Naive thymus-derived CD8-positive, alpha-beta T cell (primary cell): ENCODE data around the gene SLC25A13. TPM values are rescaled to one million over a fixed set of nuclear protein-coding genes. Genes with fewer than 3 reads are reported as not detected.

Source experiments
- ATAC-seq, 2 donors: fragments of 150-1000 bp; cut with Tn5 transposase in 1 of 2; sonication (Bioruptor Pico), chemical (Tn5 transposase) in 1 of 2; 1 replicate in 1 of 2; 2 replicates in 1 of 2; pipeline ENCODE4 v1.10.0; 2021; ENCODE audit warnings: mild to moderate bottlenecking in 2 of 2, moderate library complexity in 2 of 2
- POLR2A ChIA-PET: fragments of 350-600 bp; sonication (Branson Sonifier 250); formaldehyde crosslinking; loops from one replicate; lab custom pipeline; 2021; ENCODE audit warnings: antibody characterized with exemption; lab: Charles Lee
- DNase-seq, 10 donors: peaks; one replicate each; pipeline versions ENCODE4 v3.0.0 to v3.0.0-alpha.2; 2020 to 2022
- H3K27ac Mint-ChIP-seq, 10 donors: one replicate each; pipeline ENCODE4 v1.8.0; 2020 to 2022; ENCODE audit warnings: mild to moderate bottlenecking in 10 of 10, mixed read lengths in 10 of 10, moderate library complexity in 4 of 10, inconsistent platforms in 1 of 10
- H3K27me3 Mint-ChIP-seq, 5 donors: one replicate each; pipeline ENCODE4 v1.8.0; 2021 to 2022; ENCODE audit warnings: mixed read lengths in 5 of 5
- H3K36me3 Mint-ChIP-seq, 3 donors: one replicate each; pipeline ENCODE4 v1.8.0; 2020 to 2022; ENCODE audit warnings: mixed read lengths in 3 of 3, mild to moderate bottlenecking in 2 of 3, inconsistent platforms in 1 of 3
- H3K4me1 Mint-ChIP-seq, 4 donors: one replicate each; pipeline ENCODE4 v1.8.0; 2021 to 2022; ENCODE audit warnings: mixed read lengths in 4 of 4
- H3K4me3 Mint-ChIP-seq, 10 donors: one replicate each; pipeline ENCODE4 v1.8.0; 2020 to 2022; ENCODE audit warnings: mild to moderate bottlenecking in 10 of 10, mixed read lengths in 10 of 10, moderate library complexity in 6 of 10, inconsistent platforms in 1 of 10
- H3K9me3 Mint-ChIP-seq, 9 donors: one replicate each; pipeline ENCODE4 v1.8.0; 2020 to 2022; ENCODE audit warnings: mixed read lengths in 9 of 9, mild to moderate bottlenecking in 3 of 9, inconsistent platforms in 1 of 9, moderate library complexity in 1 of 9
- polyA plus RNA-seq, 3 donors: library from polyadenylated mRNA; unstranded; fragments of 300-500 nt; fragmentation: Illumina TruSeq; gene quantifications; one replicate each; pipeline ENCODE4 v1.2.3, GENCODE V29; 2021
- total RNA-seq, 8 experiments: library from RNA in 2 of 8; stranded (reverse) in 2 of 8; gene quantifications; one replicate each; pipeline ENCODE4 v1.2.3 and lab custom pipeline; 2021 to 2026

Gene SLC25A13
- total and polyA plus RNA-seq, 5 experiments from 2014 or later, result 3.1 to 12.1 (median 5.8) TPM

DNA sequence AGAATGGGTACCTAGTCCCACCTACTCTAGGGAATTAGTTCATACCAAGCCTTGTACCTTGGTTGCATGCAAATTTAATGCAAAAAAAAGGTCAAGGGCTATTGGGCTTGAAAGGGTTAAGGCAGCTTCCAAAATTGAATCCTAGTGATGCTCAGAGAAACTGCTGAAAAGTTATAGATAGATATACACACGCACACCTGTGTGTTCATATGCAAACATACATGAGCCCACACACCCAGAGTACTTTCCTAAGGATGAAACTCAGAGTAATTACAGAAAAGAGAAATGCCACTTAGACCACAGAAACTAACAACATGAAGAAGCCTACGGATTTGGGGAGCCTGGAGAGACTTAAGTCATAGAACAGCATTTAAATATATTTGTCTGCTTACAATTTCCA, 1.5 kb downstream of the SLC25A13 start:
- Mint-ChIP-seq H3K36me3 (no peaks in the 10 kb centered on the region), H3K4me1 (peaks cover 10 to 29% (median 24%) of the 10 kb centered on the region in 4 donors), H3K4me3 (peak overlapping the region; percentile 88 to 96 (median 91)), H3K9me3 (no peaks in the 10 kb centered on the region), H3K27me3 (no peaks in the 10 kb centered on the region), H3K27ac (peak overlapping the region in 9 of 10 donors; percentile 21 to 93 (median 87))
- no peak for ATAC-seq
- POLR2A ChIA-PET, result interaction anchor here (0.6 kb wide), 1 partner anchor 14 kb away, joined by 3 read pairs; no protein-coding TSS in a partner anchor
- no peak for DNase-seq

DNA sequence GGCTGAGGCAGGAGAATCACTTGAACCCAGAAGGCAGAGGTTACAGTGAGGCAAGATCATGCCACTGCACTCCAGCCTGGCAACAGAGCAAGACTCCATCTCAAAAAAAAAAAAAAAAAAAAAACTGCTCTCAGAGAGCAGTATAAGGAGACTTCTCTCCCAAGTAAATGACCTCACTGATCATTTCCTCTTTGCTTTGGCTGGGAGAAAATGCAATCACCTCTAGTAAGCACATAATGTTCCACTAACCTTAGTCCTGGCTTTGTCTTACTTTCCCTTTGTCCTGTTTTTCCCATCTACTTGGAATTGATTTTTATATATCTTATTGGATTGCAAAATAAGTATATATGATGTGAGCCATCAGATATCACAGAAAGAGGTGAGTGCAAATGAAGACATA, 2.5 kb downstream of the SLC25A13 start:
- POLR2A ChIA-PET, result no interaction called here
- Mint-ChIP-seq H3K36me3 (no peaks in the 10 kb centered on the region), H3K4me1 (peaks cover 10 to 32% (median 27%) of the 10 kb centered on the region in 4 donors), H3K27me3 (no peaks in the 10 kb centered on the region), H3K4me3 (no peak overlapping the region), H3K27ac (peak overlapping the region in 1 of 10 donors; percentile 63), H3K9me3 (no peaks in the 10 kb centered on the region)
- ATAC-seq (no peak), DNase-seq (no peak)

DNA sequence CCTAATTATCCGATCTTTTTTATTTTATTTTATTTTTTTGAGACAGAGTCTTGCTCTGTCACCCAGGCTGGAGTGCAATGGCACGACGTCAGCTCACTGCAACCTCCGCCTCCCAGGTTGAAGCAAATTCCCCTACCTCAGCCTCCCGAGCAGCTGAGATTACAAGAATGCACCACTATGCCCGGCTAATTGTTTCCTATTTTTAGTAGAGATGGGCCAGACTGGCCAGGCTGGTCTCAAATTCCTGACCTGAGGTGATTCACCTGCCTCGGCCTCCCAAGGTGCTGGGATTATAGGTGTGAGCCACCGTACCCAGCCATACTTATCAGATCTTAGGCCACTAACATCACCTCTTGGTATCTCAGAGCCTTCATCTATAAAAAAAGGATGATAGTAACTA, 4.9 kb downstream of the SLC25A13 start:
- no peak overlapping the region for H3K4me3 Mint-ChIP-seq
- no peaks in the 10 kb centered on the region for H3K27me3 Mint-ChIP-seq
- peaks cover 20 to 45% (median 38%) of the 10 kb centered on the region in 4 donors for H3K4me1 Mint-ChIP-seq
- DNase-seq, result no peak
- no peak overlapping the region for H3K27ac Mint-ChIP-seq
- POLR2A ChIA-PET, result no interaction called here
- no peak for ATAC-seq
- no peaks in the 10 kb centered on the region for H3K9me3 Mint-ChIP-seq
- peaks cover 0 to 3% (median 0%) of the 10 kb centered on the region in 3 donors for H3K36me3 Mint-ChIP-seq

DNA sequence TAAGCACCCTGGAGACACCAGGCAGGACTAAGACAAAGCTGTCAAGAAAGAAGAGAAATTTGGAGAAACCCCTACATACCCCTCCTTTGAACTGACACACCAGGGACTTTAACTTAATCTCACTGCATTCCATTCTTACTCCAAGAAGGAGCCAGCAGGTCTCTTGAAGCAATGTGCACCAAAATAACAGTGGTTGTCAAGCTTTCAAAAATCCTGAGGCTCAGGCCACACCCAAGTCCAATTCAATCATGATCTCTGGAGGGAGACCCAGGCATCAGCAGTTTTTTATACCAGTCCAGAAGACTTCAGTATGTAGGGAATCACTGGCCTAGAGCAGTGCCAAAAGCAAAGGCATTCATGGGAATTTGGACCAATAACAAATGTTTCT, 6.8 kb downstream of the SLC25A13 start:
- no peak for ATAC-seq
- Mint-ChIP-seq H3K4me3 (no peak overlapping the region), H3K27ac (peak overlapping the region in 1 of 10 donors; percentile 43), H3K4me1 (peaks cover 17 to 46% (median 36%) of the 10 kb centered on the region in 4 donors), H3K9me3 (no peaks in the 10 kb centered on the region), H3K27me3 (no peaks in the 10 kb centered on the region), H3K36me3 (peaks cover 0 to 3% (median 0%) of the 10 kb centered on the region in 3 donors)
- POLR2A ChIA-PET, result no interaction called here
- DNase-seq, result no peak

DNA sequence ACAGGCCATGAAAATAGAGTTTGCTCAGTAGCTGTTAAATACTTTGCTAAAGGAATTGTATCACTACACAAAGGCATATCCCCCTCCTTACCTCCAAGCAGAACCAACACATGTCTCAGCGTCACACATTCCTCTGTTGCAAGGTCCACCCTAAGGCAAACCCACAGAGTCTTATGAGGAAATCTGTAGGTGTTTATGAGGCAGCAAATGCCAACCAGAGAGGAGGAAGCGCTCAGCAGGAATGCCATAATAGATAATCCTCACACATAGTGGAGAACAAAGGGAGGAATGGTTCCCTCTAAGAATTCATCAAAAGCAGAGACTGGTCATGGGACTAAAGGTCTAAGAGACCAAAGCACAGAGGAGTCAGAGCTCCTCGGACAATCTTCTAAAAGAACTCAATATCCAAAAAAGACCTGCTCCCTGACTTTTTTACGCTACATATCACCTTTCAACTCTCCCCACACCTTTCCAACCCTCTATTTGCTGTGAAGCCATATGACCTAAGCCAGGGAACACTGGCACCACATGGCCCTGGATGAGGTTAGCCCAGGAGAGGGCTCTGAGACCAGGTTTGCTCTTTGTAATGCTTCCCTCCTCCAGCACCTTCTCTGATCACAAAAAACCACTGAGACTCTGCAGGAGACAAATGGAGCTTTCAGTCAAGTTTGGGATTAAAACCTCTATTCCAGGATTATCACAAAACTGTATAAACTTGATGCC, 7.3 kb downstream of the SLC25A13 start:
- DNase-seq (no peak), ATAC-seq (no peak)
- peaks cover 0 to 3% (median 0%) of the 10 kb centered on the region in 3 donors for H3K36me3 Mint-ChIP-seq
- peak overlapping the region in 1 of 10 donors; percentile 39 for H3K4me3 Mint-ChIP-seq
- no peaks in the 10 kb centered on the region for H3K27me3 Mint-ChIP-seq
- POLR2A ChIA-PET, result no interaction called here
- H3K9me3 Mint-ChIP-seq, result no peaks in the 10 kb centered on the region
- H3K4me1 Mint-ChIP-seq, result peaks cover 18 to 48% (median 32%) of the 10 kb centered on the region in 4 donors
- peak overlapping the region in 1 of 10 donors; percentile 43 for H3K27ac Mint-ChIP-seq

DNA sequence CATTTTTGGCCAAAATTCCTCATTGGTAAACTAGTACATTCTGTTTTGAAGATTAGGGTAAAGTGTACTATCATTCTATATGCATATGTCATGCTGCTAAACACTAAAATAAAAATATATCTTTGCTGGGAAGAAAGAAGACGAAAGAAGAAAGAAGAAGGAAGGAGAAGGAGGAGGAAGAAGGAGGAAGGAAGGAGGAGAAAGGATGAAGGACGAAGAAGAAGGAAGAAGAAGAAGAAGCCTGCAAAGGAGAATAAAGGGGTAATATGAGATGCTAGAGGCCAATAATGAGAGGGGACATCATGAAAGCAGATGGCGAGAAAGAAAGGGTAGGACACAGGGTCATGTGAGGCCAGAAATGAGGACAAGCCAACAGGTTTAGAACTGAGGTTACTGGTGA, 8.0 kb downstream of the SLC25A13 start:
- no peaks in the 10 kb centered on the region for H3K9me3 Mint-ChIP-seq
- DNase-seq (no peak), ATAC-seq (no peak)
- H3K36me3 Mint-ChIP-seq, result peaks cover 0 to 3% (median 0%) of the 10 kb centered on the region in 3 donors
- POLR2A ChIA-PET, result no interaction called here
- H3K27me3 Mint-ChIP-seq, result no peaks in the 10 kb centered on the region
- no peak overlapping the region for H3K4me3 Mint-ChIP-seq
- H3K27ac Mint-ChIP-seq, result no peak overlapping the region
- H3K4me1 Mint-ChIP-seq, result peaks cover 18 to 54% (median 33%) of the 10 kb centered on the region in 4 donors

DNA sequence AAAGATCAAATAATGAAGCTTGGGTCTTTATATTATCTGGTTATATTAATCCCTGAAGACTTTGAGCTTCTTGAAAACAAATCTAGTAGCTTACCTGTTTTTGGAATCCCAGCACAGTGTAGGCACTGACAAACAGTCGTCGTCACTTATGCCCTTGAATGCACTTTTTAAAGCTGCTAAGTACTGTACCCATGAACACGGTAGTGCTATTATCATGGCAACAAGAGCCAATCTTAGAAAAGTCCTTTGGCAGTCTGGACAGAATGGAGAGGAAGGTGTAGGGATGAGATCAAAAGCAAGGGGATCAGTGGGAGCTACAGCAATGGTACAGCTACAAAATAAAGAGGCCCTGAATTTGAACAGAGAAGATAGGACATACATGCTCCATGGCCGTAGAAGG, 9.4 kb downstream of the SLC25A13 start:
- DNase-seq, result no peak
- POLR2A ChIA-PET, result no interaction called here
- H3K27me3 Mint-ChIP-seq, result no peaks in the 10 kb centered on the region
- no peak overlapping the region for H3K27ac Mint-ChIP-seq
- no peaks in the 10 kb centered on the region for H3K9me3 Mint-ChIP-seq
- H3K4me3 Mint-ChIP-seq, result no peak overlapping the region
- no peak for ATAC-seq
- H3K36me3 Mint-ChIP-seq, result peaks cover 0 to 3% (median 0%) of the 10 kb centered on the region in 3 donors
- H3K4me1 Mint-ChIP-seq, result peaks cover 20 to 58% (median 34%) of the 10 kb centered on the region in 4 donors

DNA sequence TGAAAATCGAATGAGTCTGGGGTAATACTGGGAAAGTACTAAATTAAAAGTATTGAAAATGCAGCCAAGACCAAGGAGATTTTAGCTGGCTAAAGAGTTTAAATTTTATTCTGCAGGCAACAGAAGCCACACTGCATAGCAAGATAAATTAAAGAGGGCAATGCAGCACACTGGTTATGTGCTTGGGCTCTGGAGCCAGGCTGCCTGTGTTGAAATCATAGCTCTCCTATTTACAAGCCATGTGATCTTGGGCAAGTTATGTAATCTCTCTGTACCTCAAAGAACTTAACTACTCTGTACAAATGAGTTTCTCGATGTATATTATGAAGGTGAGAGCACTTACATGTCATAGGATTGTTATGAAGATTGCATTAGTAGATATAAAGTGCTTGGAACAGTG, 9.9 kb downstream of the SLC25A13 start:
- peaks cover 0 to 3% (median 0%) of the 10 kb centered on the region in 3 donors for H3K36me3 Mint-ChIP-seq
- H3K9me3 Mint-ChIP-seq, result no peaks in the 10 kb centered on the region
- POLR2A ChIA-PET, result no interaction called here
- no peaks in the 10 kb centered on the region for H3K27me3 Mint-ChIP-seq
- H3K4me1 Mint-ChIP-seq, result peaks cover 20 to 58% (median 33%) of the 10 kb centered on the region in 4 donors
- no peak overlapping the region for H3K27ac Mint-ChIP-seq
- ATAC-seq (no peak), DNase-seq (no peak)
- no peak overlapping the region for H3K4me3 Mint-ChIP-seq

DNA sequence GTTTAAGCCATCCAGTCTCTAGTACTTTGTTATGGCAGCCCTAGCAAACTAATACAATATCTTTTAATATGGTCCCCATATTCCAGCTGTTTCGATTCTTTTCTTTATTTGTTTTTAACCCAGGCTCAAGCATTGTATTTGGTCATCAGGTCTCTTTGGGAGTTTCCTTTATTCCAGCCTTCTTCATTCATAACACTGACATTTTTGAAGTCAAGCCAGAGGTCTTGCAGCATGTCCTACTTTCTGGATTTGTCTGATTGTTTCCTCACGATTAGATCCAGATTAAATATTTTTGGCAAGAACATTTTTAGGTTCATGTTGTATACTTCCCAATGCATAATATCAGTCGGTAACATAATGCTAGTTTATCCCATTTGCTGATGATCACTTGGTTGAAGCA, 11.8 kb downstream of the SLC25A13 start:
- H3K9me3 Mint-ChIP-seq, result no peaks in the 10 kb centered on the region
- peaks cover 0 to 3% (median 3%) of the 10 kb centered on the region in 3 donors for H3K36me3 Mint-ChIP-seq
- ATAC-seq (no peak), DNase-seq (no peak)
- POLR2A ChIA-PET, result no interaction called here
- H3K4me1 Mint-ChIP-seq, result peaks cover 25 to 65% (median 43%) of the 10 kb centered on the region in 4 donors
- no peaks in the 10 kb centered on the region for H3K27me3 Mint-ChIP-seq
- no peak overlapping the region for H3K4me3 Mint-ChIP-seq
- no peak overlapping the region for H3K27ac Mint-ChIP-seq

DNA sequence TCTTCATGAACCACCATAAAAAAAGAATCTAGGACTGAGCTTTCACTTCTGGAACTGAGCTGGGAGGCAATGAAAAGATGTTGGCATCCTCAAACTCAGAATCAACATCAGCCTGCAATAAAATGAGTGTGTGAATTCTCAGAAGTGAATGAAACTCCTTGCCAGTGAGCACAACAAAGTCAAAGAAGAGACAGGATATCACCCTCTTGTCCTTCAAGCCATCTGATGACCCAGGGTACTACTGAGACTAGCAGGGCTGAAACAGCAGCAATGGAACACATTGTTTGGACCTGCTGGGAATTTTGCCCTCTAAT, 13.0 kb downstream of the SLC25A13 start:
- no peak overlapping the region for H3K4me3 Mint-ChIP-seq
- POLR2A ChIA-PET, result no interaction called here
- DNase-seq, result no peak
- H3K4me1 Mint-ChIP-seq, result peaks cover 23 to 63% (median 44%) of the 10 kb centered on the region in 4 donors
- peak overlapping the region in 1 of 10 donors; percentile 7 for H3K27ac Mint-ChIP-seq
- peaks cover 0 to 3% (median 3%) of the 10 kb centered on the region in 3 donors for H3K36me3 Mint-ChIP-seq
- no peaks in the 10 kb centered on the region for H3K9me3 Mint-ChIP-seq
- ATAC-seq, result no peak
- H3K27me3 Mint-ChIP-seq, result no peaks in the 10 kb centered on the region

DNA sequence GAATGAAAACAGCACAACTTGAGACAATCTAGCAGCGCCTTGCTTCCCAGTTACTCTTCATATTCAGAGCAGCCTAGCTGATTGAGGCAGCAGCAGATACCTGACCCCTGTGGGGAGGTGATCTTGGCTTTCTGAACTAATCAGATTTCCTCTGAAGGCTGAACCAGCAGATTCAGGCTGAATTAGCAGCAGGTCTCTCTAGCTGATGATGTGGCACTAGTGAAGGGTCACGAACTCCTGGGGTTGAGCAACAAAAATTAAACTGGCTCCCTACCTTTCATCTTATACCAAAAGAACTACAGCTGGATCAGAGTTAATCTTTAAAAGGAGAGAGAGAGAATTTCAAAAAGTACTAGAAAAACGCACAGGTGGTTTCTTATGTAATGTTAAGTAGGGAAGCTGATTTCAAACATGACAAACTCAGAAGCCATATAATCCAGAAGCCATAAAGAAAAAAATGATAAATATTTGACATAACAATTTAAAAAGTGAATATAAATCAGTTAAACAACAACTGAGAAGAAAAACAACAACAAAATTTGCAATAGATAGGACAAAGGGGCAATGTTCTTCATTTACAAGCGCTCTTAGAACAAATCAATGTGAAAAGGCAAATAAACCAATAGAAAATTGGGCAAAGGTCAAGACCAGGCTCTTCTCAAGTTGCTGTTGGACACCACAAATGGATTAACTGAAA, 13.5 kb downstream of the SLC25A13 start:
- H3K4me1 Mint-ChIP-seq, result peaks cover 22 to 68% (median 47%) of the 10 kb centered on the region in 4 donors
- no peak overlapping the region for H3K4me3 Mint-ChIP-seq

DNA sequence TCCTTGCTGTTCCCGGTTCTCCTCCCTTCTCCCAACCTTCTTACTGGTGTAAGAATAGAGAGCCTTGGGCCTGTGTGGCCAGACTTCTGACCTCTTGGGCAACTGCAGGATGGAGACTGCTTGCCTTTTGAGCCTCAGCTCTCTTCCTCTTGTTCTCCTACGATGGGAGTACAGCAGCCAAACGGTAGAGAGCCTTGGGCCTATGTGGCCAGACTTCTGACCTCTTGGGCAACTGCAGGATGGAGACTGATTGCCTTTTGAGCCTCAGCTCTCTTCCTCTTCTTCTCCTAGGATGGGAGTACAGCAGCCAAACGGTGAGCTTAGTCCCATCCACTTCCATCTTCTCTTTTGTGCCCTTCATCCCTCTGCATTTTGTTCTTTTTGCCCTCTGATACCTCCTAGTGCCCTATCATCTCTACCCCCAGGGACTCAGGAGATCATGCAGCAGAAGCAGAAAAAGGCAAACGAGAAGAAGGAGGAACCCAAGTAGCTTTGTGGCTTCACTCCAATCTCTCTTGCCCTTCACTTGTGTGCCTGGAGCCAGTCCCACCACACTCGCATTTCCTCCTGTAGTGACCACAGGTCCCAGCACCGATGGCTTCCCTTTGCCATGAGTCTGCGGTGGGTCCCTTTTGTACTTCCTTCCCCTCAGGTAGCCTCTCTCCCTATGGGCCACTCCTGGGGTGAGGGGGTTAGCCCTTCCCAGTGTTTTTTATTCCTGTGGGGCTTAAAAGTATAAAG, 15.3 kb downstream of the SLC25A13 start:
- POLR2A ChIA-PET, result interaction anchor here (0.6 kb wide), 1 partner anchor 14 kb away, joined by 3 read pairs; no protein-coding TSS in a partner anchor
- no peak overlapping the region for H3K4me3 Mint-ChIP-seq
- no peaks in the 10 kb centered on the region for H3K27me3 Mint-ChIP-seq
- H3K4me1 Mint-ChIP-seq, result peaks cover 15 to 66% (median 47%) of the 10 kb centered on the region in 4 donors
- H3K27ac Mint-ChIP-seq, result peak overlapping the region in 1 of 10 donors; percentile 11
- ATAC-seq, result no peak
- no peak for DNase-seq
- H3K9me3 Mint-ChIP-seq, result no peaks in the 10 kb centered on the region
- H3K36me3 Mint-ChIP-seq, result peaks cover 0 to 6% (median 0%) of the 10 kb centered on the region in 3 donors

More for the DNA sequence above, 13.5 kb downstream of the SLC25A13 start:
- Mint-ChIP-seq H3K27me3 (no peaks in the 10 kb centered on the region), H3K27ac (peak overlapping the region in 2 of 10 donors; percentile 7 to 11), H3K36me3 (peaks cover 0 to 6% (median 3%) of the 10 kb centered on the region in 3 donors), H3K9me3 (no peaks in the 10 kb centered on the region)
- DNase-seq (no peak), ATAC-seq (no peak)
- POLR2A ChIA-PET, result no interaction called here
